ENCODE measurements around the gene LCT. TPM values are rescaled to one million over a fixed set of nuclear protein-coding genes. Genes with fewer than 3 reads are reported as not detected.

LCT gene
- polyA plus RNA-seq, 2 of the 4 experiments (the other 2 are of a cell fraction): 0.04 TPM

- no peak for TF ChIP-seq NR3C1 (IDR thresholded peaks at IDR 0.05)
Measured at GRCh38 chr2:135874777-135875365, 37.9 kb upstream of the LCT start (continued).

DNA sequence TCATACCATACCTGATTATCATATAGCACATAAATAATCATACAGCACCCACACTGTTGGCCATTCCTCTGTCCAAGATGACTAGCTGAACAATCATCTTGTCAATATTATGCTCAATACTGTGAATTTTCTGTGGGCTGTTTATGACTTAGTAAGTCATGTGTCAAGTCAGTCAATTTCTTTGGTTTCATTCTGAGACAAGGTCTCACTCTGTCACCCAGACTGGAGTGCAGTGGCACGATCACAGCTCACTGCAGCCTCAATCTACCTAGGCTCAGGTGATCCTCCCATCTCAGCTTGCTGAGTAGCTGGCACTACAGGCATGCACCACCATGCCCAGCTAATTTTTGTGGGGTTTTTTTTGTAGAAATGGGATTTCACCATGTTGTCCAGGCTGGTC lies 33.6 kb upstream of the LCT start:
- H3K27ac ChIP-seq: no peak overlapping the region
- TF ChIP-seq MAFK (IDR thresholded peaks at IDR 0.05; ENCODE audit: partially characterized antibody) (no peak), HEYL (CRISPR knock-in tag; IDR thresholded peaks at IDR 0.05) (no peak), FOSL2 (IDR thresholded peaks at IDR 0.05) (no peak), FOSL2 (CRISPR knock-in tag; IDR thresholded peaks at IDR 0.05) (no peak), MAZ (IDR thresholded peaks at IDR 0.05; ENCODE audit: borderline replicate concordance, low read depth, low read length) (no peak)
- ATAC-seq (no peak), DNase-seq (ENCODE audit: low read depth in 1 of 2, low spot score in 1 of 2) (no peak), FAIRE-seq (no peak)
- POLR2A ChIA-PET: no interaction called here
- peaks cover 11% of the 10 kb centered on the region; the same call in 2 of the 3 replicates for H3K4me1 ChIP-seq
- H3K4me3 ChIP-seq: no peak overlapping the region
- no peak overlapping the region for H3K4me2 ChIP-seq
- CTCF ChIA-PET: interaction anchor here (1.2 kb wide), 1 partner anchor 73 kb away, joined by 4 read pairs; no protein-coding TSS in a partner anchor
- WGBS (ENCODE audit: missing lambda C conversion rate): 100% methylated on average over 1 of the region's 1 CpG
- no peaks in the 10 kb centered on the region for H3K9me3 ChIP-seq

DNA sequence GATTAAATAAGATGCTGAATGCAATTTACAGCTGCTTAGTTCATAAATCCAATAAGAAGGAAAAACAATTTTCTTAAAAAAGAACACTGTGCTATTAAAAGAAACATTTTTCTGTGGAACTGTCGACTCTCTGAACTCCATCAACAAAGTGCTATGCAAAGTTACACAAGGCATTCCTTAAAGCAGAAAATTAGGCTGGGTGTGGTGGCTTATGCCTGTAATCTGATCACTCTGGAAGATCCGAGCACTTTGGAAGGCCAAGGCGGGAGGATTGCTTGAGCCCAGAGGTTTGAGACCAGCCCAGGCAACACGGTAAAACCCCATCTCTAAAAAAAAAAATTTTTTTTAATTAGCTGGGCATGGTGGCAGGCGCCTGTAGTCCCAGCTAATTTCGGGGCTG lies 26.2 kb upstream of the LCT start:
- ChIA-PET POLR2A (no interaction called here), CTCF (interaction anchor here (1.7 kb wide), 1 partner anchor 66 kb away, joined by 4 read pairs; no protein-coding TSS in a partner anchor)
- TF ChIP-seq ZSCAN20 (CRISPR knock-in tag; IDR thresholded peaks at IDR 0.05) (no peak), BHLHE40 (IDR thresholded peaks at IDR 0.05; ENCODE audit: low read depth, low read length) (no peak), SREBF2 (IDR thresholded peaks at IDR 0.05) (no peak), HOXB5 (CRISPR knock-in tag; IDR thresholded peaks at IDR 0.05) (no peak), RCOR1 (IDR thresholded peaks at IDR 0.05; ENCODE audit: low read depth, low read length) (no peak)
- TF ChIP-seq, protein P1, sequence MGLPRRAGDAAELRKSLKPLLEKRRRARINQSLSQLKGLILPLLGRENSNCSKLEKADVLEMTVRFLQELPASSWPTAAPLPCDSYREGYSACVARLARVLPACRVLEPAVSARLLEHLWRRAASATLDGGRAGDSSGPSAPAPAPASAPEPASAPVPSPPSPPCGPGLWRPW (IDR thresholded peaks at IDR 0.05): no peak
- TF ChIP-seq, protein P2, sequence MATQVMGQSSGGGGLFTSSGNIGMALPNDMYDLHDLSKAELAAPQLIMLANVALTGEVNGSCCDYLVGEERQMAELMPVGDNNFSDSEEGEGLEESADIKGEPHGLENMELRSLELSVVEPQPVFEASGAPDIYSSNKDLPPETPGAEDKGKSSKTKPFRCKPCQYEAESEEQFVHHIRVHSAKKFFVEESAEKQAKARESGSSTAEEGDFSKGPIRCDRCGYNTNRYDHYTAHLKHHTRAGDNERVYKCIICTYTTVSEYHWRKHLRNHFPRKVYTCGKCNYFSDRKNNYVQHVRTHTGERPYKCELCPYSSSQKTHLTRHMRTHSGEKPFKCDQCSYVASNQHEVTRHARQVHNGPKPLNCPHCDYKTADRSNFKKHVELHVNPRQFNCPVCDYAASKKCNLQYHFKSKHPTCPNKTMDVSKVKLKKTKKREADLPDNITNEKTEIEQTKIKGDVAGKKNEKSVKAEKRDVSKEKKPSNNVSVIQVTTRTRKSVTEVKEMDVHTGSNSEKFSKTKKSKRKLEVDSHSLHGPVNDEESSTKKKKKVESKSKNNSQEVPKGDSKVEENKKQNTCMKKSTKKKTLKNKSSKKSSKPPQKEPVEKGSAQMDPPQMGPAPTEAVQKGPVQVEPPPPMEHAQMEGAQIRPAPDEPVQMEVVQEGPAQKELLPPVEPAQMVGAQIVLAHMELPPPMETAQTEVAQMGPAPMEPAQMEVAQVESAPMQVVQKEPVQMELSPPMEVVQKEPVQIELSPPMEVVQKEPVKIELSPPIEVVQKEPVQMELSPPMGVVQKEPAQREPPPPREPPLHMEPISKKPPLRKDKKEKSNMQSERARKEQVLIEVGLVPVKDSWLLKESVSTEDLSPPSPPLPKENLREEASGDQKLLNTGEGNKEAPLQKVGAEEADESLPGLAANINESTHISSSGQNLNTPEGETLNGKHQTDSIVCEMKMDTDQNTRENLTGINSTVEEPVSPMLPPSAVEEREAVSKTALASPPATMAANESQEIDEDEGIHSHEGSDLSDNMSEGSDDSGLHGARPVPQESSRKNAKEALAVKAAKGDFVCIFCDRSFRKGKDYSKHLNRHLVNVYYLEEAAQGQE (IDR thresholded peaks at IDR 0.05): no peak
- no peaks in the 10 kb centered on the region for H3K4me1 ChIP-seq
- WGBS (ENCODE audit: missing lambda C conversion rate): 85% methylated on average over 6 of the region's 6 CpGs
- ATAC-seq (no peak), FAIRE-seq (no peak), DNase-seq (ENCODE audit: low read depth in 1 of 2, low spot score in 1 of 2) (no peak)
- no peak overlapping the region for H3K4me3 ChIP-seq
- H3K4me2 ChIP-seq: no peak overlapping the region
- no peak overlapping the region for H3K27ac ChIP-seq
- H3K9me3 ChIP-seq: no peaks in the 10 kb centered on the region

DNA sequence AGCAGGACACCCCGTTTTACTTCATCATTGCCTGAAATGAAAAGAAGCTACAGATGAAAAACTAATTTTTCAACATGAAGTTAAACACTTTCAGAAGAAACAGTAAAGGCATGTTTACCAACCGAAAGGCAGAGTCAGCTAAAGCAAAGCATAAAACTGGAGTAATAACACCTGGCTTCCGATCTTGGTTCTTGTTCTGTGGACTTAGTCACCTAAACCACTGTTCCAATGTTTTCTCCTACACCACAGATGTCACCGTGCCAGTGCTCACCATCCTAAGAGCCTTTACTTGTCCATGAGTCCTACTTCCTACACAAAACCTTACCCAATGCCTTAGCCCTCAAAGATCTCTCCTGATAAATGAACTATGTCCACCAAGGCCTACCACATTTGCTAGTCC lies 25.7 kb upstream of the LCT start:
- Histone ChIP-seq H3K4me3 (no peak overlapping the region), H3K9me3 (no peaks in the 10 kb centered on the region), H3K27ac (no peak overlapping the region), H3K4me1 (no peaks in the 10 kb centered on the region), H3K4me2 (no peak overlapping the region)
- CTCF ChIA-PET: no interaction called here
- FAIRE-seq (no peak), DNase-seq (ENCODE audit: low read depth in 1 of 2, low spot score in 1 of 2) (no peak), ATAC-seq (no peak)
- TF ChIP-seq, protein P1 (IDR thresholded peaks at IDR 0.05): no peak
- no peak for TF ChIP-seq PHF8 (IDR thresholded peaks at IDR 0.05; ENCODE audit: borderline replicate concordance, low read depth)
- TF ChIP-seq POLR2A (IDR thresholded peaks at IDR 0.05; ENCODE audit: low read length): no peak
- TF ChIP-seq ZFP36 (IDR thresholded peaks at IDR 0.05; ENCODE audit: borderline replicate concordance, partially characterized antibody): no peak
- no peak for TF ChIP-seq FOSL2 (IDR thresholded peaks at IDR 0.05)
- TF ChIP-seq FOSL2 (CRISPR knock-in tag; IDR thresholded peaks at IDR 0.05): no peak
- TF ChIP-seq ESRRA (IDR thresholded peaks at IDR 0.05; ENCODE audit: borderline replicate concordance, low read length): no peak
- no peak for TF ChIP-seq HEYL (CRISPR knock-in tag; IDR thresholded peaks at IDR 0.05)
- no peak for TF ChIP-seq MAZ (IDR thresholded peaks at IDR 0.05; ENCODE audit: borderline replicate concordance, low read depth, low read length)
- TF ChIP-seq EP300 (IDR thresholded peaks at IDR 0.05): no peak
- no peak for TF ChIP-seq E2F6 (IDR thresholded peaks at IDR 0.05; ENCODE audit: borderline replicate concordance, low read depth)
- TF ChIP-seq RNF2 (IDR thresholded peaks at IDR 0.05; ENCODE audit: borderline replicate concordance, low read depth): no peak
- TF ChIP-seq RFX5 (IDR thresholded peaks at IDR 0.05): no peak
- no peak for TF ChIP-seq SMC3 (IDR thresholded peaks at IDR 0.05)
- TF ChIP-seq JUNB (IDR thresholded peaks at IDR 0.05): no peak
- TF ChIP-seq BCL3 (IDR thresholded peaks at IDR 0.05): no peak
- 87% methylated on average over 4 of the region's 4 CpGs for WGBS (ENCODE audit: missing lambda C conversion rate)
- POLR2A ChIA-PET: no interaction called here
